ENCODE data around the gene PPP2R2D. TPM values are rescaled to one million over a fixed set of nuclear protein-coding genes. Genes with fewer than 3 reads are reported as not detected.

The PPP2R2D gene
- total RNA-seq, 1 experiment from 2014 or later = 35.1 TPM

DNA sequence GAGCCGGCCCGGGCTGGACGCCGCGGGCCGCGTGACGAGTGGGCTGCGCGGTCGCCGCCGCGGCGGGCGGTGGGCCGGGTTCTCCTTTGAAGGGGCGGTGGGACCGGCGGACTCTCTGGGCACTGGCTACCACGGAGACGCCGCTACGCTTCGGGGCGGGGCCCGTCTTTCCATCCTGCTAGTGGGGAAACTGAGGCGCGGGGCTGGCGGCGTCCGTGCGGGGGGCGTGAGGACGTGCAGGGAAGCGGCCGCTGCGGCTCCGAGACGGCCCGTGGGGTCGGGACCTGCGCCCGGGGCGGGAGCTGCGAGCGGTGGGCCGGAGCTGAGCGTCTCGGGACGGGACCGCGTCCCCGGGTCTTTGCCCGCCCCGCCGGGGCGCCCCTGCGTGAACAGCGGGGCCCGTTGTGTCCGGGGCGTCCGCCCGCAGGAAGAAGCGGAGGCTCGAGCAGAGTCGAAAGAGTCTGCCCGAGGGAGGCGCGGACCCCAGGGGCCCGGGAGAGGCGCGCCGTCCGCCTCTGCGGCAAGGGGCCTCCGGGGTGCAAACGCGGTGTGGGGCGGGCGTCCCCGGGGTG is 81.5 kb downstream of the PPP2R2D start:
- Histone ChIP-seq H2BK12ac (ENCODE audit: insufficient read length, low read depth, low read length) (no peak overlapping the region), H2BK5ac (ENCODE audit: insufficient read length, low read length) (no peak overlapping the region), H4K8ac (replicated peaks; ENCODE audit: insufficient read length, low read depth, low read length) (no peak overlapping the region), H2BK20ac (ENCODE audit: low read depth, low read length, poor library complexity, severe bottlenecking) (no peak overlapping the region), H3T11ph (ENCODE audit: low read length) (no peak overlapping the region), H3K79me1 (ENCODE audit: insufficient read depth, low read depth, low read length, poor library complexity, severe bottlenecking) (no peaks in the 10 kb centered on the region), H3K4me2 (ENCODE audit: insufficient read depth, insufficient read length, low read length) (no peak overlapping the region), H2AFZ (ENCODE audit: low read length) (no peak overlapping the region), H3K27me3 (ENCODE audit: insufficient read depth, low read length) (peaks cover 9% of the 10 kb centered on the region; the same call in 1 of the 2 replicates), H3K9ac (ENCODE audit: extremely low read depth, insufficient read length, low read length) (no peak overlapping the region), H3K23ac (ENCODE audit: insufficient read length, low read depth, low read length) (no peak overlapping the region), H3K56ac (ENCODE audit: insufficient read length, low read depth, low read length) (no peak overlapping the region), H3K9me3 (ENCODE audit: control insufficient read depth, low read depth, low read length) (no peaks in the 10 kb centered on the region), H2BK120ac (ENCODE audit: low read depth, low read length, poor library complexity, severe bottlenecking) (no peak overlapping the region), H3K23me2 (ENCODE audit: insufficient read length, low read depth, low read length, poor library complexity, severe bottlenecking) (peaks cover 11% of the 10 kb centered on the region), H2AK5ac (ENCODE audit: insufficient read length, low read length) (no peak overlapping the region), H4K5ac (ENCODE audit: insufficient read length, low read depth, low read length) (no peak overlapping the region), H3K14ac (ENCODE audit: insufficient read depth, low read length) (no peak overlapping the region), H3K27ac (ENCODE audit: insufficient read length, low read depth, low read length) (no peak overlapping the region), H3K18ac (ENCODE audit: insufficient read length, low read depth, low read length) (no peak overlapping the region), H2BK15ac (ENCODE audit: low read depth, low read length) (no peak overlapping the region), H3K4me1 (ENCODE audit: insufficient read depth, low read length) (peaks cover 11% of the 10 kb centered on the region), H3K79me2 (ENCODE audit: insufficient read depth, low read length) (peaks cover 3% of the 10 kb centered on the region; the same call in 1 of the 2 replicates), H4K20me1 (ENCODE audit: control insufficient read depth, insufficient read depth, insufficient read length) (no peaks in the 10 kb centered on the region), H4K91ac (ENCODE audit: insufficient read length, low read depth, low read length) (no peak overlapping the region), H3K4ac (ENCODE audit: low read depth, low read length) (no peak overlapping the region)
- H3K27me3 Mint-ChIP-seq (ENCODE audit: low read depth) = peaks cover 48% of the 10 kb centered on the region
- peaks cover 26 to 33% of the 10 kb centered on the region in 2 experiments for H3K4me1 Mint-ChIP-seq
- peaks cover 11 to 47% (median 16%) of the 10 kb centered on the region in 3 experiments for H3K36me3 Mint-ChIP-seq (ENCODE audit: insufficient read depth in 1 of 3, low read depth in 3 of 3)
- no peak overlapping the region for H3K27ac Mint-ChIP-seq
- H3K9me3 Mint-ChIP-seq = peaks cover 22 to 35% of the 10 kb centered on the region in 2 experiments
- DNase-seq = no peak
- WGBS (ENCODE audit: extremely low coverage, insufficient read length, low lambda C conversion rate) = no CpG with 5 or more reads among the region's 83 CpGs
- peak overlapping the region; percentile 74 to 75 for H3K4me3 Mint-ChIP-seq
- TF ChIP-seq, protein P1, sequence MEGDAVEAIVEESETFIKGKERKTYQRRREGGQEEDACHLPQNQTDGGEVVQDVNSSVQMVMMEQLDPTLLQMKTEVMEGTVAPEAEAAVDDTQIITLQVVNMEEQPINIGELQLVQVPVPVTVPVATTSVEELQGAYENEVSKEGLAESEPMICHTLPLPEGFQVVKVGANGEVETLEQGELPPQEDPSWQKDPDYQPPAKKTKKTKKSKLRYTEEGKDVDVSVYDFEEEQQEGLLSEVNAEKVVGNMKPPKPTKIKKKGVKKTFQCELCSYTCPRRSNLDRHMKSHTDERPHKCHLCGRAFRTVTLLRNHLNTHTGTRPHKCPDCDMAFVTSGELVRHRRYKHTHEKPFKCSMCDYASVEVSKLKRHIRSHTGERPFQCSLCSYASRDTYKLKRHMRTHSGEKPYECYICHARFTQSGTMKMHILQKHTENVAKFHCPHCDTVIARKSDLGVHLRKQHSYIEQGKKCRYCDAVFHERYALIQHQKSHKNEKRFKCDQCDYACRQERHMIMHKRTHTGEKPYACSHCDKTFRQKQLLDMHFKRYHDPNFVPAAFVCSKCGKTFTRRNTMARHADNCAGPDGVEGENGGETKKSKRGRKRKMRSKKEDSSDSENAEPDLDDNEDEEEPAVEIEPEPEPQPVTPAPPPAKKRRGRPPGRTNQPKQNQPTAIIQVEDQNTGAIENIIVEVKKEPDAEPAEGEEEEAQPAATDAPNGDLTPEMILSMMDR (conservative IDR thresholded peaks at IDR 0.05) = no peak
